Tibial nerve (tissue), 4 donors: ENCODE measurements around the gene PTPRCAP. TPM values are rescaled to one million over a fixed set of nuclear protein-coding genes. Genes with fewer than 3 reads are reported as not detected.

Experiments used
- DNase-seq, 2 donors: peaks; one replicate each; pipeline ENCODE4 v3.0.0-alpha.2; 2019; ENCODE audit warnings: low spot score in 2 of 2
- H3K27ac ChIP-seq, 4 donors: fragments of 200-600 bp; sonication (generic) in 3 of 4; one replicate each; pipeline ENCODE4 v1.5.1; 2017 to 2019; ENCODE audit warnings: mild to moderate bottlenecking in 1 of 4
- H3K27me3 ChIP-seq, 2 donors: fragments of 200-600 bp; sonication (generic) in 1 of 2; one replicate each; pipeline versions ENCODE4 v1.5.1 to v1.6.0; 2017 to 2019
- H3K36me3 ChIP-seq, 3 donors: fragments of 200-600 bp; sonication (generic); one replicate each; pipeline ENCODE4 v1.5.1; 2018 to 2019
- H3K4me1 ChIP-seq, 4 donors: fragments of 200-600 bp; sonication (generic) in 3 of 4; one replicate each; pipeline ENCODE4 v1.5.1; 2017 to 2019
- H3K4me3 ChIP-seq, 4 donors: fragments of 200-600 bp; sonication (generic) in 3 of 4; one replicate each; pipeline ENCODE4 v1.5.1; 2017 to 2019; ENCODE audit warnings: mild to moderate bottlenecking in 1 of 4, moderate library complexity in 1 of 4
- H3K9me3 ChIP-seq, 4 donors: fragments of 200-600 bp; sonication (generic) in 3 of 4; one replicate each; pipeline ENCODE4 v1.5.1; 2017 to 2019
- EP300 ChIP-seq, 2 donors: sonication (generic); formaldehyde crosslinking; IDR thresholded peaks; one replicate each; pipeline ENCODE4 v1.6.1; 2017; ENCODE audit warnings: antibody characterized with exemption in 2 of 2, mild to moderate bottlenecking in 1 of 2
- POLR2A ChIP-seq, 2 donors: fragments of 450-650 bp; IDR thresholded peaks; one replicate each; pipeline ENCODE4 v1.6.1; 2017; ENCODE audit warnings: antibody characterized with exemption in 2 of 2, mild to moderate bottlenecking in 2 of 2, moderate library complexity in 2 of 2
- whole genome bisulfite sequencing, 2 donors: methylation state at CpG; one replicate each; pipeline ENCODE4 v1.1.5; 2018; 5-methylcytosine and 5-hydroxymethylcytosine counted together
- total RNA-seq, 4 donors: library from RNA; depleted of rRNA; stranded (reverse); fragments of >200 nt; gene quantifications; one replicate each; pipeline ENCODE4 v1.1.0, GENCODE V29; 2016
- TF ChIP-seq, protein P1 (sequence below), 5 experiments: fragments of 200-600 bp in 3 of 5; fragments of 450-650 bp in 2 of 5; sonication (generic) in 3 of 5; IDR thresholded peaks; one replicate each; pipeline ENCODE4 v1.5.1; 2016 to 2019; ENCODE audit warnings: antibody characterized with exemption in 5 of 5, mild to moderate bottlenecking in 3 of 5, moderate library complexity in 2 of 5

The PTPRCAP gene
- total RNA-seq, 4 donors from 2014 or later: 6.9 to 18.0 (median 12.8) TPM

DNA sequence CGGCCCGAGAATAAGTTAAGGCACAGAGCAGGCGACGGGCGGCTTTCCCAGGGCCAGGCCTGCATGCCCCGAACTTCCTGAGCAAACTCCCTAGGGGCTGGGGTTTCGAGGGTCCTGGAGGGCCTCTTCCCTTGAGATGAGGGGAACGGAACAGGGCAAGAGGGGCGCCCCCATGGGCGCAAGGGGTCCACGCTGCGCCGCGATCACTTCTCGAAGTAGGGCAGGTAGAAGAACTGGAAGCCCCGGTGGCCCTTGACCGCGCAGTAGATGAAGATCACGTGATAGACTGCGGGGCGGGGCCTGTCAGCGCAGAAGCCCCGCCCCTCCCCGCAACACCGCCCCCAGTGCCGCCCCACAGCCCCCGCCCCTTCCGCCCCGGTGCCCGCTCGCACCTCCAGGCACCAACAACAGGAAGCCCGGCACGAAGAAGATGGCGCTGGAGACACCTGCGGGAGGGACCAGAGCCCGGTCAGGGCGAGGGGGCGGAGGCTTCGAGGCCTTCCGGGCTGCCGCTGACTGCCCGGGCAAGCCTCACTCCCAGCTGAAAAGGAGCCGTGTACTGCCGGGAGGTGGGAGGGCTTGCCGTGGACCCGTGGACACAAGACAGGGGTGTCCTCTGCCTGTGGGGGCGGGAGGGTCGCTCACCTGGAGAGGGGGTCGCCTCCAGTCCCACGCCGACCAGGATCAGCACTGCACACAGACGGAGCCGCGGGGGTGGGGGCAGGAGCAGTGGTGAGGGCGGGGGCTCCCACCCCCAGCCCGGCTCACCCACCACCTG is 27.1 kb upstream of the PTPRCAP start:
- 4 to 8% methylated on average over 45 to 47 of the region's 56 CpGs for WGBS, 2 donors

DNA sequence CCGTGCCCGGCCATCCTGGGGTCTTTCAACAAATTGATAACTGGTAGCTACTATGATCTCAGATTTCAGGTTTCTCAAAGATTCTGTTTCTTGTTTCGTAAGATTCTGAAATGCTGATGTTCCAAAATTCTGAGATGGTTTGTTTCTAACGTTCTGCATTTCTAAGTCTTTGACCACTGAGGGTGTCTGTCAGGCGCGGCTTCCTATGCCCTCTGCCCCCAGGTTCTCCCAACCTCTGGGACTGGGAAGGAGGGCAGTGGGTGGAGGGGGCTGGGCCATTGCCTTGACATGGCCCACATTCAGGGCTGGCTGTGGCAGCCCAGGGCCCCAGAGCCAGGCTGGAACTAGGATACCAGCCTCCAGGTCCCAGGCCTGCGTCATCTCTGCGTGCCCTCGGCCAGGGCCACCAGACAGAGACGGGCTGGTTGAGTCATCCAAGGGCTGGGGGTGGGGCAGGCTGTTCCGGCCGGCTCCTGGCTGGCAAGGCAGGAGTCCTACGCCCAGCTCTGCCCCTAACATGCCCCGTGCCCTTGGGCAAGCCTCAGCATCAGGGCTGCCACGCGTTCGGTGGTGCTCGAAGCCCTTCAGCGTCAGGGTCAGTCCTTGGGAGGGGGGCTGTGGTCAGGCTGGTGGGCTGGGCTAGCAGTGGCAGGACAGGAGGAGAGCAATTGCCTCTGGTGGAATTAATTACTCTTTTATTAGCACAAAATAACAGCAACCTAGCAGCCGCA is 26.4 kb upstream of the PTPRCAP start:
- Histone ChIP-seq H3K9me3 (no peaks in the 10 kb centered on the region), H3K4me3 (peak overlapping the region; percentile 47 to 71 (median 56)), H3K27ac (peak overlapping the region; percentile 87 to 98 (median 96)), H3K36me3 (peaks cover 0 to 13% (median 0%) of the 10 kb centered on the region in 3 donors), H3K4me1 (peaks cover 4 to 46% (median 32%) of the 10 kb centered on the region in 4 donors), H3K27me3 (no peaks in the 10 kb centered on the region)
- TF ChIP-seq, protein P1, sequence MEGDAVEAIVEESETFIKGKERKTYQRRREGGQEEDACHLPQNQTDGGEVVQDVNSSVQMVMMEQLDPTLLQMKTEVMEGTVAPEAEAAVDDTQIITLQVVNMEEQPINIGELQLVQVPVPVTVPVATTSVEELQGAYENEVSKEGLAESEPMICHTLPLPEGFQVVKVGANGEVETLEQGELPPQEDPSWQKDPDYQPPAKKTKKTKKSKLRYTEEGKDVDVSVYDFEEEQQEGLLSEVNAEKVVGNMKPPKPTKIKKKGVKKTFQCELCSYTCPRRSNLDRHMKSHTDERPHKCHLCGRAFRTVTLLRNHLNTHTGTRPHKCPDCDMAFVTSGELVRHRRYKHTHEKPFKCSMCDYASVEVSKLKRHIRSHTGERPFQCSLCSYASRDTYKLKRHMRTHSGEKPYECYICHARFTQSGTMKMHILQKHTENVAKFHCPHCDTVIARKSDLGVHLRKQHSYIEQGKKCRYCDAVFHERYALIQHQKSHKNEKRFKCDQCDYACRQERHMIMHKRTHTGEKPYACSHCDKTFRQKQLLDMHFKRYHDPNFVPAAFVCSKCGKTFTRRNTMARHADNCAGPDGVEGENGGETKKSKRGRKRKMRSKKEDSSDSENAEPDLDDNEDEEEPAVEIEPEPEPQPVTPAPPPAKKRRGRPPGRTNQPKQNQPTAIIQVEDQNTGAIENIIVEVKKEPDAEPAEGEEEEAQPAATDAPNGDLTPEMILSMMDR (IDR thresholded peaks at IDR 0.05): no peak
- TF ChIP-seq POLR2A (IDR thresholded peaks at IDR 0.05): peak in 1 of 2 donors; percentile 16
- peak in 1 of 2 donors; percentile 24 for TF ChIP-seq EP300 (IDR thresholded peaks at IDR 0.05)
- WGBS, 2 donors: 53 to 61% methylated on average over 14 to 19 of the region's 20 CpGs
- DNase-seq: peak; percentile 58 to 60

More for the DNA sequence above, 27.1 kb upstream of the PTPRCAP start:
- peaks cover 4 to 48% (median 30%) of the 10 kb centered on the region in 4 donors for H3K4me1 ChIP-seq
- H3K9me3 ChIP-seq: no peaks in the 10 kb centered on the region
- H3K36me3 ChIP-seq: peaks cover 0 to 13% (median 0%) of the 10 kb centered on the region in 3 donors
- peak overlapping the region; percentile 87 to 98 (median 96) for H3K27ac ChIP-seq
- TF ChIP-seq EP300 (IDR thresholded peaks at IDR 0.05): peak in 1 of 2 donors; percentile 69
- TF ChIP-seq, protein P1 (IDR thresholded peaks at IDR 0.05): no peak
- TF ChIP-seq POLR2A (IDR thresholded peaks at IDR 0.05): peak in 1 of 2 donors; percentile 51
- DNase-seq: peak; percentile 85 to 89
- peak overlapping the region; percentile 47 to 71 (median 56) for H3K4me3 ChIP-seq
- no peaks in the 10 kb centered on the region for H3K27me3 ChIP-seq

DNA sequence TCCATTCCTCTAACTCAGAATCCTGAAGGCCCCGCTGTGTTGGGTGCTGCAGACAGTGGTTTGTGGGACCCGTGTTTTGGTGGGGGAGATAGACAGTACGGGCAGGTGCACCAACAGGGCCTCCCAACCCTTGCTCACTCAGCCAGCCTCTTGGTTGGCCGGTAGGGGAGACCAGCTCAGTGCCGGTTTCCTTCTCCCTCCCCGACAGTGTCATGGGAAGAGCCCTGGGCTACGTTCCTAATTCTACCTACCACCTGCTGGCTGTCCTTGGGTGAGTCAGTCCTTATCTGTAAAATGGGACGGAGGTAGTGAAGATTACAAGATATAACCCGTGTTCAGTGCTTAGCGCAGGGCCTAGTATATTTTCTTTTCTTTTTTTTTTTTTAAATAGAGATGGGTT is 25.7 kb upstream of the PTPRCAP start:
- Histone ChIP-seq H3K36me3 (peaks cover 0 to 13% (median 0%) of the 10 kb centered on the region in 3 donors), H3K27ac (peak overlapping the region in 3 of 4 donors; percentile 87 to 98 (median 97)), H3K9me3 (no peaks in the 10 kb centered on the region), H3K4me1 (peaks cover 4 to 41% (median 30%) of the 10 kb centered on the region in 4 donors), H3K4me3 (no peak overlapping the region), H3K27me3 (no peaks in the 10 kb centered on the region)
- TF ChIP-seq EP300 (IDR thresholded peaks at IDR 0.05) (no peak), POLR2A (IDR thresholded peaks at IDR 0.05) (no peak)
- TF ChIP-seq, protein P1 (IDR thresholded peaks at IDR 0.05): no peak
- 90 to 97% methylated on average over 10 of the region's 10 CpGs for WGBS, 2 donors
- no peak for DNase-seq

DNA sequence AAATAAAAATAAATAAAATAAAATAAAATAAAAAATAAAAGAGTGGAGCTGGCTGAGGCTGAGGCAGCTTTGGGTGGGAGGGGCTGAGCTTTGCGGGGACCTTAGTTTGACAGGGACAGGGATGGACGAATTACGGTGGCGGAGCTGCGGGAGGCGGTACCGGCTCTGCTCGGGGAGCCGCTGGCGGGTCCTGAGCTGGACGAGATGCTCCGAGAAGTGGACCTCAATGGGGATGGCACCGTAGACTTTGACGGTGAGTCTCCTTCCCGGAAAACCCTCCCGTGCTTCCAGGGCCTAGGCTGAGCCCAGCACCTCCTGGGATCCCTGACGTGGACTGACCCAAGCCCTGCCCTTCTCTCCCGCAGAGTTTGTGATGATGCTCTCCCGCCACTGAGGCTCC is 20.8 kb upstream of the PTPRCAP start:
- Histone ChIP-seq H3K9me3 (no peaks in the 10 kb centered on the region), H3K27me3 (no peaks in the 10 kb centered on the region), H3K4me1 (peaks cover 0 to 5% (median 0%) of the 10 kb centered on the region in 4 donors), H3K36me3 (no peaks in the 10 kb centered on the region), H3K27ac (no peak overlapping the region), H3K4me3 (no peak overlapping the region)
- TF ChIP-seq, protein P1 (IDR thresholded peaks at IDR 0.05): no peak
- TF ChIP-seq POLR2A (IDR thresholded peaks at IDR 0.05): no peak
- no peak for TF ChIP-seq EP300 (IDR thresholded peaks at IDR 0.05)
- WGBS, 2 donors: 79 to 84% methylated on average over 19 of the region's 19 CpGs
- DNase-seq: no peak
